Suprapubic skin (tissue), 4 donors: ENCODE measurements around the gene IMPA2.

Experiments used
- CTCF ChIP-seq, 2 donors: fragments of 200-600 bp in 1 of 2; fragments of 450-650 bp in 1 of 2; sonication (generic) in 1 of 2; IDR thresholded peaks; one replicate each; pipeline ENCODE4 v1.5.1; 2016 to 2019; ENCODE audit warnings: antibody characterized with exemption in 2 of 2, mild to moderate bottlenecking in 1 of 2, moderate library complexity in 1 of 2
- EP300 ChIP-seq: sonication (generic); formaldehyde crosslinking; IDR thresholded peaks from one replicate; pipeline ENCODE4 v1.6.1; 2017; ENCODE audit warnings: antibody characterized with exemption
- POLR2A ChIP-seq, 2 donors: fragments of 450-650 bp; IDR thresholded peaks; one replicate each; pipeline ENCODE4 v1.6.1; 2017; ENCODE audit warnings: antibody characterized with exemption in 2 of 2, mild to moderate bottlenecking in 2 of 2, moderate library complexity in 2 of 2
- POLR2AphosphoS5 ChIP-seq, 3 donors: sonication (generic); formaldehyde crosslinking; IDR thresholded peaks; one replicate each; pipeline ENCODE4 v1.6.1; 2017; ENCODE audit warnings: antibody characterized with exemption in 3 of 3

GRCh38 chr18:11944786-11945185, 36.5 kb upstream of the IMPA2 start:
- no peak for TF ChIP-seq CTCF (IDR thresholded peaks at IDR 0.05)
- no peak for TF ChIP-seq POLR2A (IDR thresholded peaks at IDR 0.05)
- TF ChIP-seq POLR2AphosphoS5 (IDR thresholded peaks at IDR 0.05): no peak
- no peak for TF ChIP-seq EP300
